Keratinocyte (primary cell): ENCODE measurements around the gene NMT2. TPM values are rescaled to one million over a fixed set of nuclear protein-coding genes. Genes with fewer than 3 reads are reported as not detected.

Experiments used
- DNase-seq: peaks from one replicate; pipeline ENCODE4 v3.0.0-alpha.2; 2011; ENCODE audit warnings: low read depth, missing footprints, low spot score
- FAIRE-seq: peaks from 2 replicates; lab custom pipeline; 2011; peaks lifted over from hg19 to GRCh38; lab: Jason Lieb, UNC
- H2AFZ ChIP-seq: 2 replicates; pipeline ENCODE4 v1.6.0; 2012; ENCODE audit warnings: low read length, control low read depth, inconsistent platforms; ENCODE audit not compliant: control insufficient read depth
- H3K27ac ChIP-seq: 2 replicates; pipeline ENCODE4 v1.5.1; 2011; ENCODE audit warnings: low read length; ENCODE audit not compliant: control insufficient read depth, insufficient read depth
- H3K27me3 ChIP-seq: 3 replicates; pipeline ENCODE4 v1.6.0; 2011; ENCODE audit warnings: low read length; ENCODE audit not compliant: control insufficient read depth, insufficient read depth; ENCODE audit errors: extremely low read depth
- H3K36me3 ChIP-seq, 2 experiments: 2 replicates in 1 of 2; 3 replicates in 1 of 2; pipeline ENCODE4 v1.5.1; 2011; ENCODE audit warnings: low read length in 2 of 2, mild to moderate bottlenecking in 1 of 2; ENCODE audit not compliant: control insufficient read depth in 2 of 2, insufficient read depth in 2 of 2; ENCODE audit errors: extremely low read depth in 1 of 2
- H3K4me1 ChIP-seq: 3 replicates; pipeline ENCODE4 v1.5.1; 2011; ENCODE audit warnings: low read length; ENCODE audit not compliant: control insufficient read depth, insufficient read depth; ENCODE audit errors: extremely low read depth
- H3K4me2 ChIP-seq: 3 replicates; pipeline ENCODE4 v1.6.0; 2011; ENCODE audit warnings: low read depth, low read length; ENCODE audit not compliant: control insufficient read depth, insufficient read depth; ENCODE audit errors: extremely low read depth
- H3K4me3 ChIP-seq, 3 experiments: fragments of 200-600 bp in 1 of 3; sonication (generic) in 1 of 3; 2 replicates in 2 of 3; 3 replicates in 1 of 3; pipeline ENCODE4 v1.5.1; 2011 to 2016; ENCODE audit warnings: low read length in 3 of 3, mild to moderate bottlenecking in 3 of 3, control low read depth in 2 of 3, inconsistent platforms in 1 of 3, low read depth in 1 of 3, mixed read lengths in 1 of 3, mixed run types in 1 of 3, moderate library complexity in 1 of 3; ENCODE audit not compliant: control insufficient read depth in 2 of 3, insufficient read depth in 2 of 3; ENCODE audit errors: extremely low read depth in 1 of 3
- H3K79me2 ChIP-seq: 2 replicates; pipeline ENCODE4 v1.6.0; 2012; ENCODE audit warnings: low read length; ENCODE audit not compliant: control insufficient read depth, insufficient read depth
- H3K9ac ChIP-seq: 3 replicates; pipeline ENCODE4 v1.6.0; 2011; ENCODE audit warnings: low read length; ENCODE audit not compliant: control insufficient read depth, insufficient read depth; ENCODE audit errors: extremely low read depth
- H3K9me1 ChIP-seq: 3 replicates; pipeline ENCODE4 v1.6.0; 2011; ENCODE audit warnings: low read length; ENCODE audit not compliant: control insufficient read depth, insufficient read depth; ENCODE audit errors: extremely low read depth
- H3K9me3 ChIP-seq: 2 replicates; pipeline ENCODE4 v1.5.1; 2012; ENCODE audit warnings: low read depth, low read length; ENCODE audit not compliant: control insufficient read depth
- H4K20me1 ChIP-seq: 3 replicates; pipeline ENCODE4 v1.6.0; 2011; ENCODE audit warnings: low read length; ENCODE audit not compliant: control insufficient read depth, insufficient read depth; ENCODE audit errors: extremely low read depth
- CTCF ChIP-seq, 3 experiments: IDR thresholded peaks in 1 of 3; conservative IDR thresholded peaks in 1 of 3; optimal IDR thresholded peaks in 1 of 3; 2 replicates in 2 of 3; 3 replicates in 1 of 3; pipeline versions ENCODE3 to v1.5.1; 2011; ENCODE audit warnings: low read length in 3 of 3, mild to moderate bottlenecking in 3 of 3, moderate library complexity in 2 of 3, control low read depth in 1 of 3, inconsistent platforms in 1 of 3; ENCODE audit not compliant: insufficient read depth in 2 of 3; ENCODE audit errors: extremely low read depth in 1 of 3
- EZH2 ChIP-seq: IDR thresholded peaks from one replicate; pipeline ENCODE4 v1.6.1; 2012; ENCODE audit warnings: inconsistent platforms, mild to moderate bottlenecking, low read length, moderate library complexity
- dilution Hi-C: fragments of 300-500 bp; cut with MboI; formaldehyde crosslinking; loops from one replicate; pipeline ENCODE4 v1.7.0; 2020; ENCODE audit warnings: low sequenced_read_pairs; ENCODE audit not compliant: extremely low pct_ligation_motif_present
- polyA plus RNA-seq, 5 experiments: library from polyadenylated mRNA; depleted of rRNA in 3 of 5; stranded (reverse) in 3 of 5; stranded (forward) in 1 of 5; unstranded in 1 of 5; fragments of >200 nt; gene quantifications; 1 replicate in 1 of 5; 2 replicates in 3 of 5; 3 replicates in 1 of 5; pipeline versions ENCODE4 v1.2.1 to v1.2.3, GENCODE V29; 2011 to 2012; ENCODE audit warnings: missing spikeins in 2 of 5, low read depth in 1 of 5, low replicate concordance in 1 of 5

NMT2 gene
- polyA plus RNA-seq, 1 donor (not counting 4 experiments of a cell fraction or from before 2014, with no cell fraction given): 9.9 TPM

GRCh38 chr10:15200626-15201025 lies 32.1 kb upstream of the NMT2 start:
- Histone ChIP-seq H4K20me1 (no peaks in the 10 kb centered on the region), H3K27me3 (no peaks in the 10 kb centered on the region), H3K4me3 (peak overlapping the region in 1 of 3 experiments; percentile 23), H3K9me3 (no peaks in the 10 kb centered on the region), H2AFZ (no peak overlapping the region), H3K36me3 (no peaks in the 10 kb centered on the region), H3K4me1 (peaks cover 40% of the 10 kb centered on the region), H3K27ac (peak overlapping the region; percentile 56), H3K4me2 (peak overlapping the region; percentile 78), H3K9me1 (no peaks in the 10 kb centered on the region), H3K79me2 (no peaks in the 10 kb centered on the region), H3K9ac (peak overlapping the region; percentile 19)
- peak; percentile 69 for DNase-seq
- dilution Hi-C loops: no loop called here
- FAIRE-seq: peak; percentile 87
- TF ChIP-seq EZH2 (no peak), CTCF (optimal IDR thresholded peaks at IDR 0.05 in 1 of 3, IDR thresholded peaks at IDR 0.05 in 1 of 3, conservative IDR thresholded peaks at IDR 0.05 in 1 of 3; ENCODE audit: extremely low read depth in 1 of 3, insufficient read depth in 2 of 3, low read length in 3 of 3) (no peak)

- no peak for DNase-seq
- H2AFZ ChIP-seq: no peak overlapping the region
- H3K4me3 ChIP-seq: no peak overlapping the region
- no peaks in the 10 kb centered on the region for H4K20me1 ChIP-seq
- no peaks in the 10 kb centered on the region for H3K79me2 ChIP-seq
- H3K36me3 ChIP-seq: no peaks in the 10 kb centered on the region
- peaks cover 41% of the 10 kb centered on the region for H3K4me1 ChIP-seq
- dilution Hi-C loops: no loop called here
- H3K4me2 ChIP-seq: no peak overlapping the region
- FAIRE-seq: no peak
- no peak overlapping the region for H3K27ac ChIP-seq
- TF ChIP-seq CTCF (optimal IDR thresholded peaks at IDR 0.05 in 1 of 3, IDR thresholded peaks at IDR 0.05 in 1 of 3, conservative IDR thresholded peaks at IDR 0.05 in 1 of 3; ENCODE audit: extremely low read depth in 1 of 3, insufficient read depth in 2 of 3, low read length in 3 of 3) (no peak), EZH2 (no peak)
- H3K9me1 ChIP-seq: no peaks in the 10 kb centered on the region
- no peak overlapping the region for H3K9ac ChIP-seq
- H3K9me3 ChIP-seq: no peaks in the 10 kb centered on the region
- H3K27me3 ChIP-seq: no peaks in the 10 kb centered on the region
Observed at GRCh38 chr10:15197911-15198310, 29.4 kb upstream of the NMT2 start.
